HL-60 (cell line): ENCODE results near the gene C16orf90.

Experiments
- DNase-seq, 2 experiments: peaks; one replicate each; pipeline ENCODE4 v3.0.0-alpha.2; 2010 to 2020; ENCODE audit warnings: low read depth in 1 of 2, low spot score in 1 of 2
- H3K27ac ChIP-seq: fragments of 250-450 bp; sonication (Bioruptor Pico); replicated peaks from 2 replicates; pipeline ENCODE4 v1.5.1; 2020; ENCODE audit warnings: mild to moderate bottlenecking, moderate library complexity
- H3K27me3 ChIP-seq: fragments of 250-450 bp; sonication (Bioruptor Pico); 2 replicates; pipeline ENCODE4 v1.5.1; 2021; ENCODE audit warnings: mild to moderate bottlenecking, moderate library complexity; ENCODE audit not compliant: insufficient read depth, poor library complexity, severe bottlenecking
- H3K4me3 ChIP-seq: replicated peaks from 2 replicates; pipeline ENCODE4 v1.5.1; 2011; ENCODE audit warnings: mild to moderate bottlenecking, control low read depth, low read length; ENCODE audit not compliant: insufficient read depth
- GABPA ChIP-seq: IDR thresholded peaks from 2 replicates; pipeline ENCODE4 v1.6.1; 2012; ENCODE audit warnings: low read depth
- POLR2AphosphoS5 ChIP-seq: IDR thresholded peaks from 2 replicates; pipeline ENCODE4 v1.6.1; 2012; ENCODE audit warnings: low read depth
- SPI1 ChIP-seq: IDR thresholded peaks from 2 replicates; pipeline ENCODE4 v1.6.1; 2012; ENCODE audit warnings: low read depth, mild to moderate bottlenecking, borderline replicate concordance
- TF ChIP-seq, protein P1 (sequence below): IDR thresholded peaks from 2 replicates; pipeline ENCODE4 v1.6.1; 2012; ENCODE audit warnings: low read depth; ENCODE audit not compliant: insufficient replicate concordance
- TF ChIP-seq, protein P2 (sequence below): IDR thresholded peaks from one replicate; pipeline ENCODE4 v1.5.1; 2011; ENCODE audit warnings: low read length, control low read depth, inconsistent platforms; ENCODE audit not compliant: insufficient read depth

The C16orf90 gene

DNA sequence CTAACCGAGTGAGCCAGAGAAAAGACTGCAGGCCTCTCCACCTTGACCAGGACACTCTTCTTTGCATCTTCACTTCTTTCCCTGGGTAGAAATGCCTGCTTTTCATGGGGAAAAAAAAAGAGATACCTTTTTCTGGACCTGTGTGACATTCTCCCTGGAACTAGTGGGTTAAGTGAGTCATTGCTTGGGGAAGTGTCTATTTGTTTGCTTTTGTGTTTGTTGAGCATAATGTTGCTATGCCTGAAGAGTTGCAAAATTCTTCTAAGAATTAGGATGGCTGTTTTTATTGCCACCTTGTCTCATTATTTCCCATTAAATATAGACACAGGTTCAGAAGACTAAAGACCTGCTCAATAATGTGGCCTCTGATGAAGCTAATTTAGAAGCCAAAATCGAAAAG lies 24.3 kb upstream of the C16orf90 start:
- Histone ChIP-seq H3K27me3 (no peaks in the 10 kb centered on the region), H3K4me3 (no peak overlapping the region), H3K27ac (no peak overlapping the region)
- TF ChIP-seq, protein P1, sequence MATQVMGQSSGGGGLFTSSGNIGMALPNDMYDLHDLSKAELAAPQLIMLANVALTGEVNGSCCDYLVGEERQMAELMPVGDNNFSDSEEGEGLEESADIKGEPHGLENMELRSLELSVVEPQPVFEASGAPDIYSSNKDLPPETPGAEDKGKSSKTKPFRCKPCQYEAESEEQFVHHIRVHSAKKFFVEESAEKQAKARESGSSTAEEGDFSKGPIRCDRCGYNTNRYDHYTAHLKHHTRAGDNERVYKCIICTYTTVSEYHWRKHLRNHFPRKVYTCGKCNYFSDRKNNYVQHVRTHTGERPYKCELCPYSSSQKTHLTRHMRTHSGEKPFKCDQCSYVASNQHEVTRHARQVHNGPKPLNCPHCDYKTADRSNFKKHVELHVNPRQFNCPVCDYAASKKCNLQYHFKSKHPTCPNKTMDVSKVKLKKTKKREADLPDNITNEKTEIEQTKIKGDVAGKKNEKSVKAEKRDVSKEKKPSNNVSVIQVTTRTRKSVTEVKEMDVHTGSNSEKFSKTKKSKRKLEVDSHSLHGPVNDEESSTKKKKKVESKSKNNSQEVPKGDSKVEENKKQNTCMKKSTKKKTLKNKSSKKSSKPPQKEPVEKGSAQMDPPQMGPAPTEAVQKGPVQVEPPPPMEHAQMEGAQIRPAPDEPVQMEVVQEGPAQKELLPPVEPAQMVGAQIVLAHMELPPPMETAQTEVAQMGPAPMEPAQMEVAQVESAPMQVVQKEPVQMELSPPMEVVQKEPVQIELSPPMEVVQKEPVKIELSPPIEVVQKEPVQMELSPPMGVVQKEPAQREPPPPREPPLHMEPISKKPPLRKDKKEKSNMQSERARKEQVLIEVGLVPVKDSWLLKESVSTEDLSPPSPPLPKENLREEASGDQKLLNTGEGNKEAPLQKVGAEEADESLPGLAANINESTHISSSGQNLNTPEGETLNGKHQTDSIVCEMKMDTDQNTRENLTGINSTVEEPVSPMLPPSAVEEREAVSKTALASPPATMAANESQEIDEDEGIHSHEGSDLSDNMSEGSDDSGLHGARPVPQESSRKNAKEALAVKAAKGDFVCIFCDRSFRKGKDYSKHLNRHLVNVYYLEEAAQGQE, result no peak
- no peak for TF ChIP-seq SPI1
- TF ChIP-seq POLR2AphosphoS5, result no peak
- TF ChIP-seq, protein P2, sequence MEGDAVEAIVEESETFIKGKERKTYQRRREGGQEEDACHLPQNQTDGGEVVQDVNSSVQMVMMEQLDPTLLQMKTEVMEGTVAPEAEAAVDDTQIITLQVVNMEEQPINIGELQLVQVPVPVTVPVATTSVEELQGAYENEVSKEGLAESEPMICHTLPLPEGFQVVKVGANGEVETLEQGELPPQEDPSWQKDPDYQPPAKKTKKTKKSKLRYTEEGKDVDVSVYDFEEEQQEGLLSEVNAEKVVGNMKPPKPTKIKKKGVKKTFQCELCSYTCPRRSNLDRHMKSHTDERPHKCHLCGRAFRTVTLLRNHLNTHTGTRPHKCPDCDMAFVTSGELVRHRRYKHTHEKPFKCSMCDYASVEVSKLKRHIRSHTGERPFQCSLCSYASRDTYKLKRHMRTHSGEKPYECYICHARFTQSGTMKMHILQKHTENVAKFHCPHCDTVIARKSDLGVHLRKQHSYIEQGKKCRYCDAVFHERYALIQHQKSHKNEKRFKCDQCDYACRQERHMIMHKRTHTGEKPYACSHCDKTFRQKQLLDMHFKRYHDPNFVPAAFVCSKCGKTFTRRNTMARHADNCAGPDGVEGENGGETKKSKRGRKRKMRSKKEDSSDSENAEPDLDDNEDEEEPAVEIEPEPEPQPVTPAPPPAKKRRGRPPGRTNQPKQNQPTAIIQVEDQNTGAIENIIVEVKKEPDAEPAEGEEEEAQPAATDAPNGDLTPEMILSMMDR, result no peak
- no peak for TF ChIP-seq GABPA
- DNase-seq, result no peak

DNA sequence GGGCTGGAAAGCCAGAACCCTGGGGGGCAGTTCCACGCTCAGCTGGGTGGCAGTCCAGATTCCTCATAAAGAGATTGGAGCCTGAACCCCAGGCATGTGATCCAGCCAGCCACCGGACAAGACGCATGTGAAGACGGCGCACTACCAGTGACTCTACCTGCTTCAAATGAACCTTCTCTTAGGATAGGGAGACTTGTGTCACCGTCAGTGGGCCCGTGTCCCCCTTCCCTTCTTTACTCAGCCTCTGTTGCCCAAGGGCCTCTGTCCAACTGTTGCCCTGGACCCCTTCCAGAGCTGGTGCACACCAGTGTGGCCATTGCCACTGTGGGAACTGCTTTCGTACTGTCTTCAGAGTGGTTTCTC lies 23.7 kb upstream of the C16orf90 start:
- no peak for TF ChIP-seq GABPA
- TF ChIP-seq, protein P1, result no peak
- DNase-seq, result no peak
- no peak overlapping the region for H3K4me3 ChIP-seq
- H3K27me3 ChIP-seq, result no peaks in the 10 kb centered on the region
- no peak overlapping the region for H3K27ac ChIP-seq

DNA sequence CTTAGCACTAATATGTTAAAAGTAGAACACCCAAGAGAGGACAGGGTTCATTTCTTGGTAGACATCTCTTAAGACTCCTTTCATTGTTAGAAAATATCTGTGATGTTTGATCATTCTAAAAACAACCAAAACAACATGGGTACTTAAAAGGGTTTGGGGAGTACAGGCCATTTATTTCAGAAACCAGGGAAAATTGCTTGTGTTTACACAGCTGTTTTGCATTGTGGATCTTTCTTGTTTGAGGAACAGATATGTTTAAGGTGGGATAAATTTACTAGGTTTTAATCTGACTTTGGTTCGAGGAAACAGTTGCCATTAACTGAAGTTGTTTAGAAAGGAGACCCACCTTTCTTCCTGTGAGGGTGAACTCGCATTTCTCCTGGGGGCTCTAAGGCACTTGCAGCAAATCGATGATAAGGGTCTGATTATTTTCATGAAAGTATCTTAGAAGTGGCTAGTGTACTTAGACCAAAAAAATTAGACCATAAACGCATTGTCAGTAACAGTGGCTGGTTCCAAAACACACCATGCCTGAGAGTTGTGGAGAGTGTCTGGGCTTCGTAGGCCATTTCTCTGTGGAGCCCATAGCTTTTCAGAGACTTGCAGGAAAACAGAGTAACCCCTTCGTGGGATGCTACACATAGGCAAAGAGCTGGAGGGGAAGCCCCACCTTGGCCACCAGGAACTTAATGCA lies 23.1 kb upstream of the C16orf90 start:
- Histone ChIP-seq H3K27ac (no peak overlapping the region), H3K27me3 (no peaks in the 10 kb centered on the region), H3K4me3 (no peak overlapping the region)
- DNase-seq, result no peak
- TF ChIP-seq, protein P2, result no peak
- TF ChIP-seq, protein P1, result no peak
- TF ChIP-seq SPI1 (no peak), GABPA (no peak), POLR2AphosphoS5 (no peak)
